ENCODE data around the gene IKZF3.

Gene IKZF3

GRCh38 chr17:39724731-39725130 is 139.4 kb downstream of the IKZF3 start:
- H3K4me3 ChIP-seq (replicated peaks in 1 of 2; ENCODE audit: low read depth in 2 of 2, low read length in 2 of 2): no peak overlapping the region
- TF ChIP-seq CTCF (IDR thresholded peaks at IDR 0.05; ENCODE audit: low read depth, low read length): no peak
- DNase-seq (ENCODE audit: low read depth in 2 of 2): no peak

GRCh38 chr17:39722965-39723848 is 140.9 kb downstream of the IKZF3 start:
- H3K4me3 ChIP-seq (replicated peaks in 1 of 2; ENCODE audit: low read depth in 2 of 2, low read length in 2 of 2): no peak overlapping the region
- no peak for TF ChIP-seq CTCF (IDR thresholded peaks at IDR 0.05; ENCODE audit: low read depth, low read length)
- no peak for DNase-seq (ENCODE audit: low read depth in 2 of 2)

GRCh38 chr17:39722104-39722503 is 142.0 kb downstream of the IKZF3 start:
- H3K4me3 ChIP-seq (replicated peaks in 1 of 2; ENCODE audit: low read depth in 2 of 2, low read length in 2 of 2): no peak overlapping the region
- no peak for TF ChIP-seq CTCF (IDR thresholded peaks at IDR 0.05; ENCODE audit: low read depth, low read length)
- no peak for DNase-seq (ENCODE audit: low read depth in 2 of 2)

- no peak for TF ChIP-seq CTCF (IDR thresholded peaks at IDR 0.05; ENCODE audit: low read depth, low read length)
- DNase-seq (ENCODE audit: low read depth in 2 of 2): no peak
- H3K4me3 ChIP-seq (replicated peaks in 1 of 2; ENCODE audit: low read depth in 2 of 2, low read length in 2 of 2): no peak overlapping the region
Observed at GRCh38 chr17:39719563-39720355, 144.4 kb downstream of the IKZF3 start.

GRCh38 chr17:39717660-39718059 is 146.5 kb downstream of the IKZF3 start:
- no peak for DNase-seq (ENCODE audit: low read depth in 2 of 2)
- no peak overlapping the region for H3K4me3 ChIP-seq (replicated peaks in 1 of 2; ENCODE audit: low read depth in 2 of 2, low read length in 2 of 2)
- TF ChIP-seq CTCF (IDR thresholded peaks at IDR 0.05; ENCODE audit: low read depth, low read length): no peak

- TF ChIP-seq CTCF (IDR thresholded peaks at IDR 0.05; ENCODE audit: low read depth, low read length): no peak
- DNase-seq (ENCODE audit: low read depth in 2 of 2): no peak
- no peak overlapping the region for H3K4me3 ChIP-seq (replicated peaks in 1 of 2; ENCODE audit: low read depth in 2 of 2, low read length in 2 of 2)
Observed at GRCh38 chr17:39716879-39717536, 147.1 kb downstream of the IKZF3 start.

All from cardiac fibroblast (primary cell).